ENCODE results near the gene SNX5. TPM values are rescaled to one million over a fixed set of nuclear protein-coding genes. Genes with fewer than 3 reads are reported as not detected.
"Not testable (repeated sequence)": the region's sequence is repeated elsewhere in the genome, so short reads cannot be mapped to it uniquely, and the experiment has no call there.

The SNX5 gene
- total RNA-seq, 2 donors from 2014 or later = 114 to 255 TPM

DNA sequence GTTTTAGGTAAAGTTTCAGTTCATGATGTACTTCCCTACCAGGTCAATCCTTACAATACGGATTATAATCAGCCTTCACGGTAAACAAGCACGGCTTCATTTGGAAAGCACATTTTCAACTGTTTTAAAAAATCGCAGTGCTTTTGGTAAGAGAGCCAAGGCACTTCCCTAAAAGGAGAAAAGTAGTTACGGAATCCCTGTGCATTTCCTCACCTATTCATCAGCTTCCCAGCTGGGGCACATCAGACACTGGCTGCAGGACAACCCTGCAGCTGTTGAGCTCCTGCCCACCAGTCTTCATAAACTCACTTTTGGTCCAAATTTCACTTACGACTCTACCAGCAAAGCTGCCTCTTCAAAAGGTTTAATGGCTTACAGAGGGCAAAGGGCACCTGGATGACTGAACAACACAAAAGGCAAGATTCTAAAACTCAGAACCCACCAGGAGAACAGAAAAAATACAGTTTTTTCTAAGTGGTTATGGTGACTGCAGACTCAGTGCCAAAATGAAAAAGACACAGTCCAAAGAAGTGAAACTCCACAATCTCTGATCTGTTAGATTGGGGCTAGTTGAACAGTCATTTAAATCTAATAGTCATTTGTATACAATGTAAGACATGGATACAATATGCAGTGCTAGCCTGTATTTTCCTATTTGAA lies 7.5 kb downstream of the SNX5 start:
- peak in 1 of 2 donors; percentile 51 for ATAC-seq
- H3K27ac Mint-ChIP-seq = peak overlapping the region; percentile 97 to 99
- peaks cover 68 to 75% of the 10 kb centered on the region in 2 donors for H3K4me1 Mint-ChIP-seq (ENCODE audit: low read depth in 2 of 2)

GRCh38 chr20:17960400-17960885 lies 8.2 kb downstream of the SNX5 start:
- not testable (repeated sequence) for H3K27me3 Mint-ChIP-seq; H3K9me3 Mint-ChIP-seq; ATAC-seq; DNase-seq (ENCODE audit: low spot score)
- Mint-ChIP-seq H3K4me3 (peak overlapping the region; percentile 63), H3K4me1 (ENCODE audit: low read depth in 2 of 2) (peaks cover 68 to 76% of the 10 kb centered on the region in 2 donors), H3K27ac (peak overlapping the region; percentile 97 to 99), H3K36me3 (peaks cover 25% of the 10 kb centered on the region)

More for the DNA sequence above, 7.5 kb downstream of the SNX5 start:
- H3K9me3 Mint-ChIP-seq = no peaks in the 10 kb centered on the region
- H3K27me3 Mint-ChIP-seq = no peaks in the 10 kb centered on the region
- H3K36me3 Mint-ChIP-seq = peaks cover 19% of the 10 kb centered on the region
- no peak for DNase-seq (ENCODE audit: low spot score)
- H3K4me3 Mint-ChIP-seq = peak overlapping the region; percentile 63

GRCh38 chr20:17959257-17959627 lies 9.4 kb downstream of the SNX5 start:
- Mint-ChIP-seq H3K27me3 (no peaks in the 10 kb centered on the region), H3K4me3 (peak overlapping the region; percentile 79), H3K4me1 (ENCODE audit: low read depth in 2 of 2) (peaks cover 65 to 71% of the 10 kb centered on the region in 2 donors), H3K27ac (peak overlapping the region; percentile 97 to 99), H3K9me3 (no peaks in the 10 kb centered on the region), H3K36me3 (peaks cover 30% of the 10 kb centered on the region)
- no peak for ATAC-seq
- no peak for DNase-seq (ENCODE audit: low spot score)

GRCh38 chr20:17958373-17959256 lies 10.0 kb downstream of the SNX5 start:
- peaks cover 35% of the 10 kb centered on the region for H3K36me3 Mint-ChIP-seq
- peak overlapping the region; percentile 97 to 99 for H3K27ac Mint-ChIP-seq
- no peaks in the 10 kb centered on the region for H3K9me3 Mint-ChIP-seq
- no peak for ATAC-seq
- H3K27me3 Mint-ChIP-seq = no peaks in the 10 kb centered on the region
- peak overlapping the region; percentile 79 for H3K4me3 Mint-ChIP-seq
- peaks cover 65 to 67% of the 10 kb centered on the region in 2 donors for H3K4me1 Mint-ChIP-seq (ENCODE audit: low read depth in 2 of 2)
- no peak for DNase-seq (ENCODE audit: low spot score)

DNA sequence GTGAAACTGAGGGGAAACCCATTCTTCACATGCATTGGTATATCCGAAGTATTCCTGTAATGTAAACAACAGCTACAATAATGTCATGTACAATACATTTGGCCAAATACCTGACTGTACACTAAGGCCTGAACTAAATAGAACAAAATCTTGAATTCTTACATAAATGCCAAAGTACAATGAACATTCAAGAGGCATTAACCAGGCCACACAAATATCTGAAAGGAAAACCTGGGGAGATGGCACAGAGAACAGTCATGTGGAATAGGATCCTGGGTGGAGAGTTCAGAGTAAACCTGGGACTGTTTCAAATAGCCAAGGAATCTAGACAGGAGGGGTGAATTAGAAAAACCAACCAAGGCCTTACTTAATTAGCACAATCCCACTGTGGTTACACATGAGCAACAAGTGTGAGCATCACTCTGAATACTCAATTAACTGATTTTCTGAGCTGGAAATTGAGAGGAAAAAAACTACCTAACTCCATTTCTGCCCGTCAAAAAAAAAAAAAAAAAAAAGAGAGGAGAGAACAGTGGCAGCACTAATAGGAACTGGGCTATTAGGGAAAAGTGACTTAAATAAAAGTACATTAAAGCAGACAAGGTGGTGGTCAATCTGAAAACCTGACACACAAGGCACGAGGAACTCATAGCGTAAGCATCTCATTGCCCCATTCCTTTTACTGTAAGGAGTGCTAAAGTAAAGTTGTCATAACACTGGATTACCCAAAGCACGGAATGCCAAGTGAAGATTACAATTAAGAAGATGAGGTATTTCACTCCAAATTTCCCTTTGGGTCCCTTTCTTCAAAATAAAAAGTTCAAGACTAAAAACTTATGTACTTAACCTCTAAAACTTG lies 10.9 kb downstream of the SNX5 start:
- Mint-ChIP-seq H3K9me3 (no peaks in the 10 kb centered on the region), H3K4me3 (no peak overlapping the region), H3K4me1 (ENCODE audit: low read depth in 2 of 2) (peaks cover 56 to 62% of the 10 kb centered on the region in 2 donors), H3K27ac (peak overlapping the region; percentile 77 to 99), H3K27me3 (no peaks in the 10 kb centered on the region), H3K36me3 (peaks cover 37% of the 10 kb centered on the region)
- no peak for ATAC-seq
- no peak for DNase-seq (ENCODE audit: low spot score)

GRCh38 chr20:17956099-17956685 lies 12.4 kb downstream of the SNX5 start:
- H3K4me1 Mint-ChIP-seq (ENCODE audit: low read depth in 2 of 2) = peaks cover 43 to 51% of the 10 kb centered on the region in 2 donors
- no peaks in the 10 kb centered on the region for H3K27me3 Mint-ChIP-seq
- no peak overlapping the region for H3K4me3 Mint-ChIP-seq
- H3K27ac Mint-ChIP-seq = peak overlapping the region; percentile 57 to 69
- no peak for ATAC-seq
- no peak for DNase-seq (ENCODE audit: low spot score)
- H3K9me3 Mint-ChIP-seq = no peaks in the 10 kb centered on the region
- H3K36me3 Mint-ChIP-seq = peaks cover 42% of the 10 kb centered on the region

- Mint-ChIP-seq H3K9me3 (no peaks in the 10 kb centered on the region), H3K4me1 (ENCODE audit: low read depth in 2 of 2) (peaks cover 38 to 48% of the 10 kb centered on the region in 2 donors)
- no peak for ATAC-seq
These were observed 13.3 kb downstream of the SNX5 start for GRCh38 chr20:17955302-17955701.

DNA sequence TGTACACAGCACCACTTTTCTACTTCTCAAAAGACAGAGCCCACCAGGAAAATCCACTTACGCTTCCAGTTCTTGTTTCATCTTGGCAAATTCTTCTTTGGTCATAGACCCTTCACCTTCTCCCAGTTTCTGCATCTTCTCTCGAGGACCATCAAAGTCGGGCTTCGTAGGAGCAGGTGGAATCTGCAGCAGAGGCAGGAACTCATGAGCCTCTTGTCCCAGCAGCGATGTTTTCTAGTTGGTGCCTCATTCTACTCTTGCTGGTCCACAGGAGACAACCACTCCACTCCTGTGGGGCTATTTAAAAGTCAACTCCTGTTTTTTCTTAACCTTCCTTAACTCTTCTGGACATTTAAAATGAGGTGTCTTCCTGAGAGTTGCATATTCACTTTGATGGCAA lies 14.7 kb downstream of the SNX5 start:
- no peaks in the 10 kb centered on the region for H3K9me3 Mint-ChIP-seq
- peak overlapping the region in 1 of 2 donors; percentile 62 for H3K27ac Mint-ChIP-seq
- H3K27me3 Mint-ChIP-seq = no peaks in the 10 kb centered on the region
- no peak overlapping the region for H3K4me3 Mint-ChIP-seq
- ATAC-seq = no peak
- H3K4me1 Mint-ChIP-seq (ENCODE audit: low read depth in 2 of 2) = peaks cover 27 to 35% of the 10 kb centered on the region in 2 donors
- peaks cover 42% of the 10 kb centered on the region for H3K36me3 Mint-ChIP-seq
- DNase-seq (ENCODE audit: low spot score) = no peak

More at GRCh38 chr20:17955302-17955701, 13.3 kb downstream of the SNX5 start:
- no peaks in the 10 kb centered on the region for H3K27me3 Mint-ChIP-seq
- DNase-seq (ENCODE audit: low spot score) = no peak
- no peak overlapping the region for H3K4me3 Mint-ChIP-seq
- H3K27ac Mint-ChIP-seq = peak overlapping the region; percentile 57 to 69
- peaks cover 42% of the 10 kb centered on the region for H3K36me3 Mint-ChIP-seq

DNA sequence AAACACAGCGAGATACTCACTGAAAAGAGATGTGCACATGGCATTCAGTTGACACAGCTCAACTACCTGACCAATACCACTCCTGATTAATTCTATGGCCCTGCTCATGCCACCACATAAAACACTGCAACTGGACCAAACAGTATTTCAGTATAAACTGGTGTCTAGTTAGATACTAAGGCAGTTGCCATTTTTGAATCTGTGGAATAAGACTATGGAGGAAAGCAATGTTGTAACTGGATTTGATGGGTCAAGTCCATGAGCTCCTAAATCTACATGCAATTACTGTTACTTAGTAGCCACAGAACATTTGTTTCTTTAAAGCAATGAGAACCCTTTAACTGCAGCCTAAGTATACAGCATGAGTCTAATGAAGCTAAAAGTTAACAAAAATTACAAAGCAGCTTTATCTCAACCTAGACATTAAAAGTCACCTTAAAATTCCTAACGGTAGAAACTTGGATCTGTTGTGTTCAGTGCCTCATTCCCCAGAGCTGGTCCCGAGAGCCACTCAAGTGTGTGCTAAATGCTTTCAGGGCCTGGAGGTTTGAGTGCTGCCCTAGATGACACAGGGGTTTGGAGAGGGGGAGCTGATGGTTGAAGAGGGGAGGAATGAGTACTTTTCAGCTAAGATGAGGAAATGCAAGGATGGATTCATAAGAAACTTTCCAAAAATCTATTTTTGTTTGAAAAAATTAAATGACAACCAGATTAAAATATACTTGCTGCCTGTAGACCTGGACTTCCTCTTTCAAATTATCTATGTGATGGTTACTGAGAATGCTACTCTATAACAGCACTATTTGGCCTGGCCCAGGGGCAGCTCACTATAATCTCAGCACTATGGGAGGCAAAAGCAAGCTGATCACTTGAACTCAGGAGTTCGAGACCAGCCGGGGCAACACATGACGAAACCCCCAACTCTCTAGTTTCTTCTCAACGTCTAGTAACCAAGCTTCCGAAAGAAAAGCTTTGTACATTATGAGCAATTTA lies 15.6 kb downstream of the SNX5 start:
- no peak for ATAC-seq

GRCh38 chr20:17951323-17951722 lies 17.3 kb downstream of the SNX5 start:
- DNase-seq (ENCODE audit: low spot score) (no peak), ATAC-seq (no peak)
- no peaks in the 10 kb centered on the region for H3K27me3 Mint-ChIP-seq
- H3K9me3 Mint-ChIP-seq = no peaks in the 10 kb centered on the region
- H3K4me1 Mint-ChIP-seq (ENCODE audit: low read depth in 2 of 2) = peaks cover 12 to 23% of the 10 kb centered on the region in 2 donors
- H3K4me3 Mint-ChIP-seq = no peak overlapping the region
- H3K27ac Mint-ChIP-seq = no peak overlapping the region
- H3K36me3 Mint-ChIP-seq = peaks cover 58% of the 10 kb centered on the region

More for the DNA sequence above, 15.6 kb downstream of the SNX5 start:
- Mint-ChIP-seq H3K36me3 (peaks cover 49% of the 10 kb centered on the region), H3K4me1 (ENCODE audit: low read depth in 2 of 2) (peaks cover 19 to 30% of the 10 kb centered on the region in 2 donors), H3K4me3 (no peak overlapping the region), H3K27me3 (no peaks in the 10 kb centered on the region), H3K9me3 (no peaks in the 10 kb centered on the region), H3K27ac (no peak overlapping the region)
- no peak for DNase-seq (ENCODE audit: low spot score)

- no peaks in the 10 kb centered on the region for H3K9me3 Mint-ChIP-seq
These were observed 17.9 kb downstream of the SNX5 start for GRCh38 chr20:17950670-17951069.

GRCh38 chr20:17949899-17950298 lies 18.7 kb downstream of the SNX5 start:
- Mint-ChIP-seq H3K27ac (no peak overlapping the region), H3K4me1 (ENCODE audit: low read depth in 2 of 2) (peaks cover 3 to 13% of the 10 kb centered on the region in 2 donors), H3K9me3 (no peaks in the 10 kb centered on the region), H3K36me3 (peaks cover 57% of the 10 kb centered on the region), H3K27me3 (no peaks in the 10 kb centered on the region), H3K4me3 (no peak overlapping the region)
- no peak for DNase-seq (ENCODE audit: low spot score)
- no peak for ATAC-seq

More at GRCh38 chr20:17950670-17951069, 17.9 kb downstream of the SNX5 start:
- no peak overlapping the region for H3K4me3 Mint-ChIP-seq
- DNase-seq (ENCODE audit: low spot score) = no peak
- no peak for ATAC-seq
- H3K36me3 Mint-ChIP-seq = peaks cover 60% of the 10 kb centered on the region
- no peak overlapping the region for H3K27ac Mint-ChIP-seq
- peaks cover 7 to 18% of the 10 kb centered on the region in 2 donors for H3K4me1 Mint-ChIP-seq (ENCODE audit: low read depth in 2 of 2)
- H3K27me3 Mint-ChIP-seq = no peaks in the 10 kb centered on the region
